ENCODE results near the gene ABTB1. TPM values are rescaled to one million over a fixed set of nuclear protein-coding genes. Genes with fewer than 3 reads are reported as not detected.

ABTB1 gene
- total RNA-seq, 4 donors from 2014 or later = 19.5 to 114 (median 28.7) TPM

DNA sequence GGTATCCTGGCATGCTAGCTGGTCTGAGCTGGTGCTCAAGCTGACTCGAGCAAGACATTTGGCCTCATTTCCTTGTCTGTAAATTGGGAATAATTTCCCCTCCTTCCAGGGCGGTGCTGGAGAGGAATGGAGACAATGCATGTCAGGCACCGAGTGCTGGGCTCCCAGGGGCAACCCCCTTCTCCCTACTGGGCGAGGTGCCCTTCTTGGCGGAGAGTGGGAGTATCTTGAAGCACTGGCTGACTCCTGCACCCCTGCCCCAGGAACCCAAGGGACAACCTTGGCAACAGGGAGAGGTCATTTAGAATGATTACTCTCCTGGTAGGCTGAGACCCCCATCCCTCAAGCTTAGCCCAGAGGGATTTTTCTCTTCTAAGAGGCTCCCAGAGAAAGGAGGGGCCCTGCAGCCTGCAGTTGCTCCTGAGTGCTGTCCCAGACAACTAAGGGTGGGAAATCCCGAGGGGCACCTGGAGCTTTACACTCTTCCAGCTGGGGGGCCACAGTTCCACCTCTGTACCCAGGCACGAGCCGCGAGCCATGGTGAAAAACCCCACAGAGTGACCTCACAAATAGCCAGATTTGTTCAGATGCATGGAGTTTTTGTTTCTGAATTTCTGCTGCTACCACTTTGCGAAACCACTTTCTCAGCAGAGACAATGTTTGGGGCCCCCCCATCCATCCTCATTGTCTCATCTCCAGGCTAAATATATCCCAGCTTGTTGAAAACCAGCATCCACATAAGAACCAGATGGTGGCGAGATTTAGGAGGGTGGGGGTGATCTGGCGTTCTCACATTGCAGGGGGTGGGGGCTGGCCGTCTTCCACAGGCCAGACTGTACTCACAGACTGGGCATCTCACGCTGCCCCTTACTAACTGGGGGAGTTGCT, 44.8 kb downstream of the ABTB1 start:
- DNase-seq (ENCODE audit: low spot score) (no peak), ATAC-seq (ENCODE audit: low FRiP score) (no peak)
- TF ChIP-seq, protein P1, sequence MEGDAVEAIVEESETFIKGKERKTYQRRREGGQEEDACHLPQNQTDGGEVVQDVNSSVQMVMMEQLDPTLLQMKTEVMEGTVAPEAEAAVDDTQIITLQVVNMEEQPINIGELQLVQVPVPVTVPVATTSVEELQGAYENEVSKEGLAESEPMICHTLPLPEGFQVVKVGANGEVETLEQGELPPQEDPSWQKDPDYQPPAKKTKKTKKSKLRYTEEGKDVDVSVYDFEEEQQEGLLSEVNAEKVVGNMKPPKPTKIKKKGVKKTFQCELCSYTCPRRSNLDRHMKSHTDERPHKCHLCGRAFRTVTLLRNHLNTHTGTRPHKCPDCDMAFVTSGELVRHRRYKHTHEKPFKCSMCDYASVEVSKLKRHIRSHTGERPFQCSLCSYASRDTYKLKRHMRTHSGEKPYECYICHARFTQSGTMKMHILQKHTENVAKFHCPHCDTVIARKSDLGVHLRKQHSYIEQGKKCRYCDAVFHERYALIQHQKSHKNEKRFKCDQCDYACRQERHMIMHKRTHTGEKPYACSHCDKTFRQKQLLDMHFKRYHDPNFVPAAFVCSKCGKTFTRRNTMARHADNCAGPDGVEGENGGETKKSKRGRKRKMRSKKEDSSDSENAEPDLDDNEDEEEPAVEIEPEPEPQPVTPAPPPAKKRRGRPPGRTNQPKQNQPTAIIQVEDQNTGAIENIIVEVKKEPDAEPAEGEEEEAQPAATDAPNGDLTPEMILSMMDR (IDR thresholded peaks at IDR 0.05) = no peak

DNA sequence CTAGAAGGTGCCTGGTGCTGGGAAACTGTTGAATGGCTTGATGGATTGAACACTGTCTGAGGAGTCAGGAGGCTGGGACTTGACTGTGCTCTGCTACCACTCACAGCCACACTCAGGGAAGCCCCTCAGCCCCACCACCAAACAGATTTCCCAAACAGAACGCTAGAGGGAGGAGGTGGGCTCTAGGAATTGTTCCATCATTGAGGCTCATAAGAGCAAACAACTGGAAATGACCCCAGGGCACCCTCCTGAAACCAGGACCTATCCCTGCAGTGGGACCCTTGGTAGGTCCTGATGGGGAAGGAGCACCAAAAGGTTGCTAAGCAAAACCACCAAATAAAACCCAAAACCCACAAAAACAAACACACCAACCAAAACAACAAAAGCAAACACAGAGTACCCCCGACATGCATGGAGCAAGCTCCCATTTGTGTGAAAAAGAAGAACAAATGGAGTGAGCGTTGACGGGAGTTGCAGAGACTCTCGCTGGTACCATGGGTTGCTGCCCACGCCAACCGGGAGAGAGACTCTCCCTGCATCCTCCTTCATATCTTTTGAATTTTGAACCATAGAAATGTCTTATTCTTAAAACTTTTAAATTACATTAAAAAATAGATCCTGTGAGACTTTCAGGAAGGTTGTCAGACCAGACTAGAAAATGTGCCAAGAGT, 45.6 kb downstream of the ABTB1 start:
- ATAC-seq (ENCODE audit: low FRiP score) (no peak), DNase-seq (ENCODE audit: low spot score) (no peak)
- TF ChIP-seq, protein P1 (IDR thresholded peaks at IDR 0.05) = no peak

DNA sequence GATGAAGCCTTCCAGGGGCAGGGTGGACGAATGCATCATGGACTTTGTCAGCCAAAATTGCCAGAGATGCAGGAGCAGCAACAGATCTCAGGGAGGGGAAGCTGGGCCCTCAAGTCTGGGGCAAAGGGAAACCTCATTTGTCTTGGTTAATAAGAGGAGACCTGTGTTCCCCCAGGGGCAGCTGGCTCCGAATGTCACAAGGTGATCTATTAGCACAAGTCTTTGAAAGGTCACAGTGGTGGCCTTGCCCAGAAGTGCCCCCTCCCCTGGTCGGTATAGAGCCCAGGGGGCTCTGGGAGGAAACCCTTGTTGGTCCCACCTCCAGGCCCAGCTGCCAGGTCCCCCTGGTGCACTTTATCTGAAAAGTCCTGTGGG, 46.2 kb downstream of the ABTB1 start:
- DNase-seq (ENCODE audit: low spot score) (no peak), ATAC-seq (ENCODE audit: low FRiP score) (no peak)

DNA sequence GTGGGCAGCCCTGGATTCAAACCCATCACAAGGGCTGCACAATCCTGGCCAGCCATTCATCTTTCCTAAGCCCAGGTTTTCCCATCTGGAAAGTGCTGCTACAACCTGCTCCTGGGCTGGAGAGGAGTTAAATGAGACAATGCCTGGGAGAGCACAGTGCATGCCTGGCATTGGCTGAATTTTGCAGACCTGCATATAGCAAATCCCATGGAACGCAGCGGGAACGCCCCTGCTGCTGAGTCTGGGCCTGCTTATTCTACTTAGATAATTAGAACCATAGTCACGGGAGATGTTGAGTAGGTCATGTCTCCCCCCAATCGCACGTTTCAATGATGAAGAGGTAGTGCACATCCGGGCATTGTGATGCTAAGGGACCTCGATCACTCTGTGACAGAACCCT, 46.6 kb downstream of the ABTB1 start:
- DNase-seq (ENCODE audit: low spot score) (no peak), ATAC-seq (ENCODE audit: low FRiP score) (no peak)
- TF ChIP-seq, protein P1 (IDR thresholded peaks at IDR 0.05) = no peak

More for the DNA sequence above, 46.2 kb downstream of the ABTB1 start:
- TF ChIP-seq, protein P1 (IDR thresholded peaks at IDR 0.05) = no peak

DNA sequence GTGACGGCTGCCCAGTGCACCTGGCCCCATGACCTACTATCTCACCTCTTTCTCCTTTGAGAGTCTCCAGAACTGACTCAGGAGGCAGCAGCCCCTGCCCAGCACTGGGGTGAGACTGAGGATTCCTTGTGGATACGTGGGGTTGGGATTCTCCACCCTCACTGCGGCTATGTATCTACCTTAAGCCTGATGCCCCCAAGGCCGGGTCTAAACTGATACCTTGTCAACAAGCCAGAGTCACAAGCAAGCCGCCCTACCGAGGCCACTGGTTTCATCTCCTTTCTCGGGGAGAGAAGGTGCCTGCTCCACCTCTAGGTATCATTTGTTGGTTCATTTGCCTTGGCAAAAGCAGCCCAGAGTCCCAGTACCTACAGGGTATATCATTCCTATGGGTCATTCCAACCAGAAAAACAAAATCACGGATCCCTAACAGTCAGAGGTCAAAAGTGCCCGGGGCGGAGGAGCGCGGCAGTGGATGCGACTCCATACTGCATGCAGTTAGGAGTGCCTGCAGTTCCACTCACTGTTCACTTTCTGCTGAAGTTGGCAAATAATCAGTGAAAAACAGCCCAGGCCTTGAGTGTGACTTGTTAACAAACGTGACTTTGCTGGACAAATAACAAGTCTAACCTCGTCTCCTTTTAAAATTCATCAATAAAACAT, 47.5 kb downstream of the ABTB1 start:
- no peak for ATAC-seq (ENCODE audit: low FRiP score)
- DNase-seq (ENCODE audit: low spot score) = no peak
- TF ChIP-seq, protein P1 (IDR thresholded peaks at IDR 0.05) = no peak

DNA sequence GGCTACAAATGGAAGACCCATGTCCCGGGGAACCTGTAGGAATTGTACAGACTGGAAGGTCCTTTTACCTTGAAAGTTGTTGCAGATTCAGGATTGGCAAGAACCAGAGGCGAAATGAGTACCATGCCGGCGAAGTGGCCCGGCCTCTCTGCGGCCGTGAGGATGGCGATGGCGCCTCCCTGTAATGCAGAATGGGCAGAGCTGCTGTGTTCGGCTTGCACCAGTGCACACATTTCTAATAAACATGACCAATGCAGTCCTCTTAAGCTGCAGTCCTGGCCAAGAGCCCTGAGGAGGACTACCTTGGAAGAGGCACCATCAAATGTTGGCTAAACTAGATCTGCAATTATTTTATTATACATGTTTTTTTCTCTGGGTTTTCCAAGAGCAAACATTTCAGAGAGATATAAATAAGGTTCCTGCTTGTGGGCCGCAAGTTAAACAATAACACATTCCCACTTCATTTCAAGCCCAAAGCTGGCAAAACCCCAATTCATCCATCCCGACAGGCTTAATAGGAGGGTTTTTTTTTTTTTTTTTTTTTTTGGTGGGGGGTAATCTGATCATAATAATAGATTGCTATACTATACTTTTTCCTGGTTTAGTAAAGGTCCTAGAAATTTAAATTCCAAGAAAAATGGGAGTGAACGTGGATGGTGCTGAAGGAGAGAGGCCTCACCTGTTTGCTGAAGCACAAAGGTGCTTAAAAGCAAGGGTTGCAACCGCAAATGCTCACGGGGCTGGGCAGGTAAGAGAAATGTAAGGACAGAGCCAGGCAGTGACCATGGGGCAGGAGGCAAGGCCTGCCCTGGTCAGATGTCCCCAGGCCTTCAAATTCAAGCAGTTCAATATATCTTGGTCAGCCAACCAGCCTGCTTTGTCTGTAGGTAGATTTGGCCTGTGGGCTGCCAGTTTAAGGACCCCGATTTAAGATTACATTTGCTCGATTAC, 48.5 kb downstream of the ABTB1 start:
- TF ChIP-seq, protein P1 (IDR thresholded peaks at IDR 0.05) = no peak
- DNase-seq (ENCODE audit: low spot score) = no peak
- no peak for ATAC-seq (ENCODE audit: low FRiP score)

Data from omental fat pad (tissue), 4 donors.